NCI-H345 treated with DMSO at 0.1 percent for 48 hours (cell line): ENCODE results near the gene ABO.
"Not testable (repeated sequence)": the region's sequence is repeated elsewhere in the genome, so short reads cannot be mapped to it uniquely, and the experiment has no call there.

Experiments
- DNase-seq: peaks from one replicate; lab custom pipeline; 2025; ENCODE audit not compliant: unreplicated experiment; lab: John Stamatoyannopoulos, UW

The ABO gene

GRCh38 chr9:133275105-133276000 lies at the start of gene ABO:
Gene ABO (minus strand): TSS chr9:133275201.
- no peak for DNase-seq

DNA sequence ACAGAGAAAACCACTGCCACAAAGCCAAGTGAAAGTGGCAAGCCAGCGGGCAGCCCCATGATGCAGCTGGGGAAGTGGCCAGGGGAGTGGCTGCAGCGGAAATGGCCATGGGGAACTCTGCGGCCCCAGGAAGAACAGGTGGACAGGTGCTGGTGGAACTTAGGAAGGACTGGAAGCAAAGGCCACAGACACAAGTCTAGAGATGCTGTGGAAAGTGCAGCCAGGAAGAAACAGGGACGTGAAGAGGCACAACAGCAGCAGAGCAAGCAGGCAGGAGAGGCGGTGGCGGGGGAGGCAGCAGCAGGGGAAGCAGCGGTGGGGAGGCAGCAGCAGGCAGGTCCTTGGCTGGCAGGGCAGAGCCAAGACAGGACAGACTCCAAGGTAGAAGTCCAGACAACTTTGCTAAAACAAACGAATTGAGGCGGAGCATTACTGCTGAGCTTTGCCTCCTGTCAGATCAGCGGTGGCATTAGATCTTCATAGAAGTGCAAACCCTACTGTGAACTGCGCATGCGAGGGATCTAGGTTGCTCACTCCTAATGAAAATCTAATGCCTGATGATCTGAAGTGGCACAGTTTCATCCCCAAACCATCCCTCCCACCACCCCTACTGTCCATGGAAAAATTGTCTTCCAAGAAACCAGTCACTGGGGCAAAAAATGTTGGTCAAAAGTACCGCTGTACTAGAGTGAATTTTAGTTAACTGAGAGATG lies 49.1 kb upstream of the ABO start:
- no peak for DNase-seq

DNA sequence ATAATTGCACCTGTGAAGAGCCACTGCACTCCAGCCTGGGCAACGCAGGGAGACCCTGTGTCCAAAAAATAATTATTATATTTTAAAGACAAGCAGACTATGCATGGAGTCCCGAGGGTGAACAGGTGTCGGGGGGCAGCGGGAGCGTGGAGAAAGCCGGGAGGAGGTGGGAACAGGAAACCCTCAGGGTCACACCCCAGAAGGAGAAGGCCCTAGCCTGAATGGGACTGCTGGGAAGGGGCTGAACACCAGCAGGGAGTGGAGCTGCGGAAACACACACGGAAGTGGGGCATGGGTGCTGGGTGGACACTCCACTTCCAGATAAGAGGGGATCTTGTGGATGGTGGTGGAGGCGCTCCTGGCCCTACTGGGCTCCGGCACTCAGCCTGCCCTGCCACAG lies 48.2 kb upstream of the ABO start:
- no peak for DNase-seq

- DNase-seq = no peak
Observed at GRCh38 chr9:133322701-133323100, 47.7 kb upstream of the ABO start.

GRCh38 chr9:133321411-133321935 lies 46.5 kb upstream of the ABO start:
- DNase-seq = no peak

DNA sequence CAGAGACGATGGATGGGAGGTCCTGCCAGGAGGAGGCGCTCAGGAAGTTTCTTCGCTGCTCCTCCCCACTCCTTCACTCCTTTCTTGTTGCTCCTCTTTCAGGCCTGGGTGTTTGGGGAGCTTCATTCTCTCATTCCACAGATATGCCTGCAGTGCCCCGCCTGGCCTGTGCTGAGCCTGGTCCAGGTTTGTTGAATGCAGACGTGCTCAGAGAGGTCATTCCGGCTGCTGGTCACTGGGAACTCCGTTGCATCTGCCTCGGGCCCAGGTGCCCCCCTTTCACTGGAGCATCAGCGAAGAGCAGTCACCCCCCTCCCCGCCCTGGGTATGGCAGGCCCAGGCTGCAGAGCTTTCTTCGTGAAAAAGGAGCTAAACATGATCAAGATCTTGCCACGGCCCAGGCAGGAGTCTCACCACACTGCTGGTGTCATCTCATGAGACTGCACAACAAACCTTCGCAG lies 45.5 kb upstream of the ABO start:
- no peak for DNase-seq

- DNase-seq = not testable (repeated sequence)
Observed at GRCh38 chr9:133317551-133317950, 42.5 kb upstream of the ABO start.

DNA sequence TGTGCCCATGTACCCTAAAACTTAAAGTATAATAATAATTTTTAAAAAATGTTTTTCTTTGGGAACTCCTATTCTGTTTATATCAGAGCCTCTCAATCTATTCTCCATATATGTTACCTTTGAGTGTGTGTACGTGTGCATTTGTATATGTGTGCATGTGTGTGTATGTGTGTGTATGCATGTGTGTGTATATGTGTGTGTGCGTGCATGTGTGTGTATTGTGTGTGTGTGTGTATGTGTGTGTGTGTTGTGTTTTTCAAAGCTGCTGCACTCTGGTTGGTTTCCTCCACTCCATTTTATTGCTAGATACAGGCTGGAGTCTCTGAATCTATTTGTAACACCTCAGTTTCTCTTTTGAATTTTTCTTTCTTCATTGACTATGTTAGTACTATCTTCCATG lies 41.0 kb upstream of the ABO start:
- no peak for DNase-seq

GRCh38 chr9:133309608-133310007 lies 34.6 kb upstream of the ABO start:
- no peak for DNase-seq

GRCh38 chr9:133307301-133307700 lies 32.3 kb upstream of the ABO start:
- no peak for DNase-seq

DNA sequence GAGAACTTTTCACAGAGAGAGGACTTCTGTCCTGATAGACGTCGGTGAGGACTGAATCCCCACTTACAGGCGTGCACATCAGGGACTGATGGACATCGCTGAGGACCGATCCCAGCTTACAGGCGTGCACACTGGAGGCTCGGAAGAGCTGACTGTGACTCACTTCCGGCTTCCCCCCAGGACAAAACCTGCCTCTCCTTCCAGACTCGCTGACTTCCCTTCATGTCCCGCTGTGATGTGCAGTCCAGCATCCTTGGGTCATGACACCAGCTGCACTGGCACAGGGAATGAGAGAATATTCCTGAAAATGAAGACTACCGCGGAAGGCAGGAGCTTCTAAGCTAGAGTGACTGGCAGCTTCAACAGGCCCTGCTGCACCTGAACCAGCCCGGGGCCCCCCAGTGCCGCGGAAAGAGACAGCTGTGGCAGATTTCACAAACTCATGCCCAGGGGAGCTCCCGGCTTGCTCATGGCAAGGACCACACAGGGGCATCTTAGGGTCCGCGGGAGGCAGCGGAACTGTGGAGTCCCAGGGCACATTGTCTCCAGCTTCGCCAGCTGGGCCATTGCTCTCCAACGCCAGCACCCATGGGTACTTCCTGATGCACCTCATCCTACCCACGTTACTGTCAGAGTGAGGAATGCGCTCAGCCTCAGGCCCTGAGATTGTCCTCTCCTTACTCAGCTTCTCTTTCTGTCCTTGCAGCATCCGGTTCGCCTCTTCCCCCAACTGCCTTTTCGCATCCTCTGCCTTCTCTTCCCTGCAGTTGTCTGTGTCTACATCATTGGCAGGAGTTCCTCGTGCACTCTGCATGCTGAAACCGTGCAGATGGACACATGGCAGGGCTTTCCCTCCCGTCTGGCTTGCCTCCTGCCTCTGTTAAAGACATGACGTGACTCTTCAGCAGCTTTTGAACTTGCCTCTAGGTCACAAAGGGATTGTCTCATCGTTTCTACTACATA lies 31.5 kb upstream of the ABO start:
- DNase-seq = no peak

DNA sequence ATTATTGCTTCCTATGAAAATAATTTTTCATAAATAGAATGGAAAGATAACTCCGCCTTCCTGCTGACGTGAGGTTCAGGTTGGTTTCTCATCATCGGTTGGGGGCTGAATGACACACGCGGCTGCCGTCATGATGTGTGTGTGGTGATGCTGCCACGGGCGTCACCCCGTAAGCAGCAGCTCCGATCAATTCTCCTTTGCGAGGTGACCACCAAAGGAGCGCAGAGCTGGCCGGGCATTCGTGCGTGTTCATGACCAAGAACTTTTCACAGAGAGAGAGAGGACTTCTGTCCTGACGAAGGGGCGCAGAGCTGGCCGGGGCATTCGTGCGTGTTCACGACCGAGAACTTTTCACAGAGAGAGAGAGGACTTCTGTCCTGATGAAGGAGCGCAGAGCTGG lies 30.7 kb upstream of the ABO start:
- no peak for DNase-seq

GRCh38 chr9:133304477-133305377 lies 29.7 kb upstream of the ABO start:
- DNase-seq = no peak

GRCh38 chr9:133304158-133304470 lies 29.1 kb upstream of the ABO start:
- DNase-seq = no peak

DNA sequence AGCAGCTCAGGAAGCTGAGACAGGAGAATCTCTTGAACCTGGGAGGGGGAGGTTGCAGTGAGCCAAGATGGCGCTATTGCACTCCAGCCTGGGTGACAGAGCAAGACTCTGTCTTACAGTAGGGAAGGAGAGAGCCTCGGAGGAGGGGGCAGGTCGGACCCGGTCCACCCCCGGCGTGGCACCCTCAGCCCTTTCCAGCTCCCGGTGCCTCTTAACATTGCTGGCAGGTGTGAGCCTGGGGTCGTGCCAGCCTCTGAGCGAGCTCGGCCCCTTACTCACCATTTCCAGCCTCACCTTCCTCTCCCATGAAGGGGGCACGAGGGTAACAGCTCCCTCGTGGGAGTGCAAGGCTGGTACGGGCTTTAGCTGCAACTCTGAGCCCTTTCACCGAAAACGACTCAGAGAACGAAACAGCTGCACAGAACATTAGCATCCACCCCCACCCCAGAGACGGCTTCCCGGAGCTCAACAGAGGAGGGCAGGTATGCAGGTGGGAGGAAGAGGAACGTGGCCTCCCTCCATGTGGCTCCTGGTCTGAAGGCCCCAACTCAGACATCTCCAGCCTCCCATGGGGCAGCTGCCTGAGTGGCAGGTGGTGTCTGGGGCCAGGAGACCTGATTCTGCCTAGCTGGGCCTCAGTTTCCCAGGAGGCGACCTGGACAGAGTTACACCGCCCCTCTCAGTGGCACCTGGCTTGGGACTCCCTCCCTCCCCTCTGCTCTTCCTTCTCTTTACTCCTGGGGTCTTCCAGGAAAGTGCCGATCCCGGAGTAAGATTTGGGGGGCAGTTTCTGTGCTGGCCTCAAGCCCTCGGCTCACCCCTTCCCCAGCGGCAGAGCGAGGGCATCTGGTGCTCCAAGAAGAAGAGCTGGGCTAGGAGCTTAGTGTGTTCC lies 28.5 kb upstream of the ABO start:
- DNase-seq = no peak

DNA sequence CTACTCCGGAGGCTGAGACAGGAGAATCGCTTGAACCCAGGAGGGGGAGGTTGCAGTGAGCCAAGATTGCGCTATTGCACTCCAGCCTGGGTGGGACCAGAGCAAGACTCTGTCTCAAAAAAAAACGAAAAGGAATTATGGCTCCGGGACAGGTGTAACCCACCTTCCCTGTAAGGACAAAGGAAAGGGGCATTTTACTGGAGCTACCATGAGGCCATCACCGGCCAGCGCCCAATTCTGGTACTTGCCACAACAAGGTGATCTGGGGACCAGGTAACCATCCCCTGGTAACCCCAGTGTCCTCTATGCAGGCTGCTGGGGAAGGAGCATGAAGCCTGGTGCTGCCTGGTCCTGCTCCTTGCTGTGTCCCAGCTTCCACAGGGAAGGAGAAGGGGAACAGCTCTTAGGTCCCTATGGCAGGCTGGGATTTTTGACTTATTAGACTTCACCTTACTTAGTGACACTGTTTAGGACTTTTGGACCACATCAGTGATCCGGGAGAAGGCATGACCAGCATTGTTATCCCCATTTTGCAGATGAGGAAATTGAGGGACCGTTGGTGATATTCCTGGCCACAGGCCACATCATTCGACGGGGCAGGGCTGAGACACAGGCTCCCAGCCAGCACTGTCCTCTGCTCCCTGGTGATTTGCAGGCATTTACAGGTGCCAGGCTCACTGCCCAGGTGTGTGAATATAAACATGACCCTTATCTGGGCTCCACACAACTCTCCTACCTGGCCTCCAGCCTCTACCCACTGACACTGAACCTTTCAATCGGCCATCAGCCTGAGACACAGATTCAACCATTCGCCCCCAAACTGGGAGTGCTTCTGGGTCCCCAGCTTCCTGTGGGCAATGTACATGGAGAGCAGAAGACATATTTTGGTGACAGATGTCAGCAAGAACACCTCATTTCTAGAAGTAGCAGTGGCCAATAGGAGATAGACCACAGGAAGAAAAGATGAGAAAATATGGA lies 26.5 kb upstream of the ABO start:
- DNase-seq = no peak

DNA sequence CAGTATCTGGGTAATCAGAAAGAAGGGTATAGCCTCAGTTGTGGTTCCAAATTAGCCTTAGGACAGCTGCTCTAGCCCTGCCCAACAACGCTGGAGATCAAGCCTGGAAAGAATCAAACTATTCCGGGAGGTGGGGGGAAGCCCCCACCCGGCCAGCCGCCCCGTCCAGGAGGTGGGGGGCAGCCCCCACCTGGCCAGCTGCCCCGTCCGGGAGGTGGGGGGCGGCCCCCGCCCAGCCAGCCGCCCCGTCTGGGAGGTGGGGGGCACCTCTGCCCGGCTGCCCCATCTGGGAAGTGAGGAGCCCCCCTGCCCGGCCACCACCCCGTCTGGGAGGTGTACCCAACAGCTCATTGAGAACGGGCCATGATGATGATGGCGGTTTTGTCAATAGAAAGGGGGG lies 25.0 kb upstream of the ABO start:
- DNase-seq = not testable (repeated sequence)

- no peak for DNase-seq
Observed at GRCh38 chr9:133294257-133294656, 19.3 kb upstream of the ABO start.
